PFSK-1 (cell line): Measurements from ENCODE around the gene SV2C.

Source experiments
- FOXP2 ChIP-seq: optimal IDR thresholded peaks from 2 replicates; pipeline ENCODE3; 2011; ENCODE audit warnings: borderline replicate concordance, control low read depth, inconsistent platforms; ENCODE audit not compliant: insufficient read depth; ENCODE audit errors: extremely low read length, extremely low read depth
- POLR2AphosphoS5 ChIP-seq: IDR thresholded peaks from 2 replicates; pipeline ENCODE4 v1.6.1; 2012; ENCODE audit warnings: low read depth, mild to moderate bottlenecking, control low read depth, low read length, moderate library complexity
- SIN3A ChIP-seq: IDR thresholded peaks from 2 replicates; pipeline ENCODE4 v1.6.1; 2012; ENCODE audit warnings: mild to moderate bottlenecking, low read length, moderate library complexity, borderline replicate concordance; ENCODE audit not compliant: insufficient read depth
- TAF1 ChIP-seq: IDR thresholded peaks from 2 replicates; pipeline ENCODE4 v1.6.1; 2012; ENCODE audit warnings: low read length, control low read depth, borderline replicate concordance; ENCODE audit not compliant: insufficient read depth
- TF ChIP-seq, protein P1 (sequence below), 2 experiments: IDR thresholded peaks; 2 replicates each; pipeline versions ENCODE4 v1.6.1 to v1.8.0; 2011 to 2012; ENCODE audit warnings: low read depth in 2 of 2, low read length in 2 of 2, control low read depth in 1 of 2, inconsistent platforms in 1 of 2, mild to moderate bottlenecking in 1 of 2, moderate library complexity in 1 of 2; ENCODE audit not compliant: insufficient read depth in 1 of 2

SV2C gene

GRCh38 chr5:76204713-76205112 lies 121.5 kb downstream of the SV2C start:
- TF ChIP-seq, protein P1, sequence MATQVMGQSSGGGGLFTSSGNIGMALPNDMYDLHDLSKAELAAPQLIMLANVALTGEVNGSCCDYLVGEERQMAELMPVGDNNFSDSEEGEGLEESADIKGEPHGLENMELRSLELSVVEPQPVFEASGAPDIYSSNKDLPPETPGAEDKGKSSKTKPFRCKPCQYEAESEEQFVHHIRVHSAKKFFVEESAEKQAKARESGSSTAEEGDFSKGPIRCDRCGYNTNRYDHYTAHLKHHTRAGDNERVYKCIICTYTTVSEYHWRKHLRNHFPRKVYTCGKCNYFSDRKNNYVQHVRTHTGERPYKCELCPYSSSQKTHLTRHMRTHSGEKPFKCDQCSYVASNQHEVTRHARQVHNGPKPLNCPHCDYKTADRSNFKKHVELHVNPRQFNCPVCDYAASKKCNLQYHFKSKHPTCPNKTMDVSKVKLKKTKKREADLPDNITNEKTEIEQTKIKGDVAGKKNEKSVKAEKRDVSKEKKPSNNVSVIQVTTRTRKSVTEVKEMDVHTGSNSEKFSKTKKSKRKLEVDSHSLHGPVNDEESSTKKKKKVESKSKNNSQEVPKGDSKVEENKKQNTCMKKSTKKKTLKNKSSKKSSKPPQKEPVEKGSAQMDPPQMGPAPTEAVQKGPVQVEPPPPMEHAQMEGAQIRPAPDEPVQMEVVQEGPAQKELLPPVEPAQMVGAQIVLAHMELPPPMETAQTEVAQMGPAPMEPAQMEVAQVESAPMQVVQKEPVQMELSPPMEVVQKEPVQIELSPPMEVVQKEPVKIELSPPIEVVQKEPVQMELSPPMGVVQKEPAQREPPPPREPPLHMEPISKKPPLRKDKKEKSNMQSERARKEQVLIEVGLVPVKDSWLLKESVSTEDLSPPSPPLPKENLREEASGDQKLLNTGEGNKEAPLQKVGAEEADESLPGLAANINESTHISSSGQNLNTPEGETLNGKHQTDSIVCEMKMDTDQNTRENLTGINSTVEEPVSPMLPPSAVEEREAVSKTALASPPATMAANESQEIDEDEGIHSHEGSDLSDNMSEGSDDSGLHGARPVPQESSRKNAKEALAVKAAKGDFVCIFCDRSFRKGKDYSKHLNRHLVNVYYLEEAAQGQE (IDR thresholded peaks at IDR 0.05; ENCODE audit: insufficient read depth in 1 of 2, low read depth in 2 of 2, low read length in 2 of 2), result no peak
- TF ChIP-seq POLR2AphosphoS5 (no peak), TAF1 (no peak), SIN3A (no peak), FOXP2 (no peak)

DNA sequence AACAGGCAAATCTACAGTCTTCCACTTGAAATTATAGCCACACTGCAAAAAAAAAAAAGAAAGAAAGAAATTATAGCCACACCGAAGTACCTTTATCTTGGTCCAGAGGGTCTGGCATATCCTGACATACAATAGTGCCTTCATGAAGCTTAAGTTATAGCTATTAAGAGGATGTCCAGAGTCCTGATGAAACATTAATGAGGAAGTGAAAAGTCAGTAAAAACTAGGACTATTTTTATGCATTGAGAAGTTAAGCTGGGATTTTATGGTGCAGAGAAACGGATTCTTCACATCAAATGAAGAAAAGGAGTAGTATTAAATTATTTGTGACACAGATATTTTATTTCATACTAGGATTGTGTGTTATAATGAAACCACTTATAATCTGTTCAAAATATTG lies 123.9 kb downstream of the SV2C start:
- no peak for TF ChIP-seq POLR2AphosphoS5
- no peak for TF ChIP-seq SIN3A
- no peak for TF ChIP-seq FOXP2
- TF ChIP-seq, protein P1 (IDR thresholded peaks at IDR 0.05; ENCODE audit: insufficient read depth in 1 of 2, low read depth in 2 of 2, low read length in 2 of 2), result no peak
- TF ChIP-seq TAF1, result no peak

DNA sequence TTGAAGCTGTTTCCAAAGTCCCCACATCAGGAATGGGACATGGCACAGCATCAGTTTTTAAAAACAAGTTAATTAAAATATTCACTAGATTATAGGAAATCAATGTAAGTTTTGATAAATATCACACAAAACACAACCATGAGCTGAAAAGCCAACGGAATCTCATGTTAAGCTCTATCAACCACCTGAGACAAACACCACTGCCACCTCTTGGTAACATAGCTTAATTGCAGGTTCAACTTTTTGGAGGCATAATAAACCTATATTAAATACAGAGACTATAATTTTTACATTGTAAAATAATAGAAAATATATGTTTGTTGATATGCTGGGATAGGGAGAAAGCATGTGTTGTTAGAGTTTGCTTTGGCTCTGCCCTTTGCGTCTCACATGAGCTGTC lies 126.1 kb downstream of the SV2C start:
- TF ChIP-seq POLR2AphosphoS5, result no peak
- no peak for TF ChIP-seq FOXP2
- TF ChIP-seq TAF1, result no peak
- no peak for TF ChIP-seq SIN3A
- TF ChIP-seq, protein P1 (IDR thresholded peaks at IDR 0.05; ENCODE audit: insufficient read depth in 1 of 2, low read depth in 2 of 2, low read length in 2 of 2), result no peak

DNA sequence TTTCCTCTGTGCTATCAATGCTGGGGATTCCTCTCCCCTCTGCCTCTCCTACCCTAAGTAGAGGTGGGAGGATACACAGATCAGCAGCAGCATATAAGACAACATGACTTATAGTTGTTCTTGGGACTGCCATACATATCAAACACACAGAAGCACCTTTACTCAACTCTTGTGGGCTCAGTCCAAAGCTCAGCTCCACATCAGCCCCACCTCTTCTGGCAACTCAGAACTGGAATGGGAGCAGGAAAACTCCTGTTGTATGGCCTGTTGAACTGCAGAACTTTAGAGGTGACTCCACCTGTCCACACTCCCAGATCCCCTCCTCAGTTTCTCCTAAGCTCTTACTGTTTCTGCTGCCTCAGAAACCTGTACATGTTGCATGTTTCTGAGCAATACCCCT lies 127.8 kb downstream of the SV2C start:
- no peak for TF ChIP-seq SIN3A
- no peak for TF ChIP-seq FOXP2
- TF ChIP-seq POLR2AphosphoS5, result no peak
- no peak for TF ChIP-seq TAF1
- TF ChIP-seq, protein P1 (IDR thresholded peaks at IDR 0.05; ENCODE audit: insufficient read depth in 1 of 2, low read depth in 2 of 2, low read length in 2 of 2), result no peak

DNA sequence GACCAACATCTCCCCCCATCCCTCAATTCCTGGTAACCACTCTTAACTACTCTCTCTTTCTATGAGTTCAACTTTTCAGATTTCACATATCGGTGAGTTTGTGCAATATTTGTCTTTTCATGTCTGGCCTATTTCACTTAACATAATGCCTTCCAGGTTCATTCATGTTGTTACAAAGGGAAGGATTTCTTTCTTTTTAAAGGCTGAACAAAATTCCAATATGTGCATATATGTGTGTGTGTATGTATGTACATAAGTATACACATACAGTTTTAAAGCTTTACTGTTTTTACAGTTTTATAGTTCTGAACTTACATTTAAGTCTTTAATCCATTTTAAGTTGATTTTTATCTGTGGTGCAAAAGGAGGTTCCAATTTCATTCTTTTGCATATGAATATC lies 130.7 kb downstream of the SV2C start:
- TF ChIP-seq FOXP2 (no peak), TAF1 (no peak), POLR2AphosphoS5 (no peak), SIN3A (no peak)
- TF ChIP-seq, protein P1 (IDR thresholded peaks at IDR 0.05; ENCODE audit: insufficient read depth in 1 of 2, low read depth in 2 of 2, low read length in 2 of 2), result no peak
